AG09319 (cell line): Measurements from ENCODE around the gene FOXF1.

Experiments
- DNase-seq: peaks from one replicate; pipeline ENCODE4 v3.0.0-alpha.2; 2010; ENCODE audit warnings: low read depth; ENCODE audit errors: extremely low read depth
- CTCF ChIP-seq: IDR thresholded peaks from 2 replicates; pipeline ENCODE4 v1.5.1; 2011; ENCODE audit warnings: low read depth, mild to moderate bottlenecking, inconsistent platforms, low read length, moderate library complexity

FOXF1 gene

GRCh38 chr16:86531641-86532525 is 21.6 kb downstream of the FOXF1 start:
- no peak for TF ChIP-seq CTCF
- no peak for DNase-seq

- no peak for TF ChIP-seq CTCF
- DNase-seq: no peak
Observed at GRCh38 chr16:86532526-86532815, 22.1 kb downstream of the FOXF1 start.

GRCh38 chr16:86533076-86533475 is 22.7 kb downstream of the FOXF1 start:
- DNase-seq: no peak
- TF ChIP-seq CTCF: no peak

GRCh38 chr16:86533767-86534351 is 23.5 kb downstream of the FOXF1 start:
- no peak for TF ChIP-seq CTCF
- no peak for DNase-seq

GRCh38 chr16:86534779-86535615 is 24.7 kb downstream of the FOXF1 start:
- no peak for TF ChIP-seq CTCF
- no peak for DNase-seq

- no peak for TF ChIP-seq CTCF
- DNase-seq: no peak
Observed at GRCh38 chr16:86536621-86537020, 26.3 kb downstream of the FOXF1 start.

- DNase-seq: no peak
- TF ChIP-seq CTCF: no peak
Observed at GRCh38 chr16:86537486-86537885, 27.2 kb downstream of the FOXF1 start.
